Measurements from ENCODE around the gene CATSPERZ. TPM values are rescaled to one million over a fixed set of nuclear protein-coding genes. Genes with fewer than 3 reads are reported as not detected.

The CATSPERZ gene
- total RNA-seq, 2 donors from 2014 or later = 0.32 TPM; not detected in 1

DNA sequence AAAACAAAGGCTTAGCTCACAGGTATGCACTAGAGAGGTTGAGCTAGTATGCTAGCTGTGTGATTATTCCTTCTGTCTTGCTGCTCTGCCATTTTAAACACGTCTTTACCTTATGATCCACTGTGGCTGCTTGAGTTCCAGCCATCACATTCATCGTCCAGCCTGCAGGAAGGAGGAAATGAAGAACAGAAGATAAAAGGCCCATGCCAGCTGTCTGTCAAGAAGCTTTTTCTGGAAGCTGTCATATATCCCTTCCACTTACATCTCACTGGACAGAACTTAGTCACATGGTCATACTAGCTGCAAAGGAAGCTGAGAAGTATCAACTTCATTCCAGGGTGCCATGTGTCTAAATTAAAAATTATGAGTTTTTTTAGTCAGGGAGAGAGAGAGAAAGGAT is 27.2 kb downstream of the CATSPERZ start:
- DNase-seq = no peak
- no peak for ATAC-seq
- intact Hi-C loops (cut with DNase I) = no loop called here

DNA sequence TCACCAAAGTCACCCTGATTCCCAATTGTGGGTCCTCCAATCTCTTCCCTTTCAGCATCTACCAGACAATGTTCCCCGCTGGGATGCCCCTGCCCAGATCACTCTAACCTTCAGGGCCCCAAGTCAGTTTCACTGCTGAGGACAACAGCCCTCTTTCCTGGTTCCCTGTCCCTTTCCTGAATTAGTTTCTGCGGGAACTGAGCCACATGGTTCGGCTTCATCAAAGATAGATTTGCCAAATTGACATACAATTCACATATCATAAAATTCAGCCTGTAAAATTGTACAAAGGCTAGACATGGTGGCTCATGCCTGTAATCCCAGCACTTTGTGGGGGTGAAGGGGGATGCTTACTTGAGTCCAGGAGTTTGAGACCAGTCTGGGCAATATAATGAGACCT is 27.8 kb downstream of the CATSPERZ start:
- no peak for DNase-seq
- intact Hi-C loops (cut with DNase I) = no loop called here

DNA sequence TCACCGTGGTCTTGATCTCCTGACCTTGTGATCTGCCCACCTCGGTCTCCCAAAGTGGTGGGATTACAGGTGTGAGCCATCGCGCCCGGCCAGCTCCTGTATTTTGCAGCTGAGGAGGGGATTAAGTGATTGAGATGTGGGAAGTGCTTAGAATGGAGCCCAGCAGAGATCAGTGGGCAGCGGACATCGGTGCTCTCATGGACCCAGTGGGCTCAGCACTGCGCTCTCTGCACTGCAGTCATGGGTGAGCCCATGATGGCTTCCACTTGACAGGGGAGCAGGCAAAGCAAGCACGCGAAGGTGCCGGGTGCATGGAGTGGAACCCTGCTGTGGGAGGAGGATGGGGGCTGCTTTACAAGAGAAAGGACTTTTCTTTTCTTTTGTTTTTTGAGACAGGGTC is 30.7 kb downstream of the CATSPERZ start:
- DNase-seq (no peak), ATAC-seq (no peak)
- intact Hi-C loops (cut with DNase I) = no loop called here

More for the DNA sequence above, 27.8 kb downstream of the CATSPERZ start:
- no peak for ATAC-seq

DNA sequence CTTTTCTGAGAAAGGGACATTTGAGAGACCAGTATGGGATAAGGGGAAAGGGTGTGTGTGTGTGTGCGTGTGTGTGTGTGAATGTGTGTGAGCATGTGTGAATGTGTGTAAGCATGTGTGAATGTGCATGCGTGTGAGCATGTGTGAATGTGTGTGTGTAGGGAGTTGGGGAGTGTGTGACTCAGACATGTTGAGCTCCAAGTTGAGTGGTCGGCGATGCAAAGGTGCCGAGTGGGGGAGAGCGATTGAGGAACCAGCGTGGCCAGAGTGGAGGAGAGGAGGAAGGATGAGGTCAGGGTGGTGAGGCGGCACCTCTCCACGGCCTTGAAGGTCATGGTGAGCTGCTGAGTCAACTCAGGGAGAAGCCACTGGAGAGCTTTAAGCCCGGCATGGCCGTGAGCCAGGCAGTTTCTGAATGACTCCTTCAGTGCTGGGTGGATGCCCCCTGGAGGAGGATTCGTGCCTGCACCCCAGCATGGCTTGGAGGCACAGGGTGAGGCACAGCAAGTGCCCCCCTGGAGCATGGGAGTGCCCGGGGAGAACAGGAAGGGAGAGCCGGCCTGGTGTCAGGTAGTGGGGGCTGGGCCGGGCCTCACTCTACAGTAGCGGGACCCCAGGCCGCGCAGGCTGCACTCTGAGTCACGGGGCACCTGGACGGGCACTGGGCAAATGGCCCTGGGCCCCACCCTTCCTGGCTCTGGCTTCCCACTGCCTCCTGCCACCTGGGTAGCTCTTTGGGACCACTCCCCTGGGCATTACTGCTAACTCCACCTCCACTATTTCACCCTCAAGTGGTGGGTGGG is 31.6 kb downstream of the CATSPERZ start:
- DNase-seq (peak; percentile 88), ATAC-seq (peak; percentile 72 to 86)
- intact Hi-C loops (cut with DNase I) = no loop called here

DNA sequence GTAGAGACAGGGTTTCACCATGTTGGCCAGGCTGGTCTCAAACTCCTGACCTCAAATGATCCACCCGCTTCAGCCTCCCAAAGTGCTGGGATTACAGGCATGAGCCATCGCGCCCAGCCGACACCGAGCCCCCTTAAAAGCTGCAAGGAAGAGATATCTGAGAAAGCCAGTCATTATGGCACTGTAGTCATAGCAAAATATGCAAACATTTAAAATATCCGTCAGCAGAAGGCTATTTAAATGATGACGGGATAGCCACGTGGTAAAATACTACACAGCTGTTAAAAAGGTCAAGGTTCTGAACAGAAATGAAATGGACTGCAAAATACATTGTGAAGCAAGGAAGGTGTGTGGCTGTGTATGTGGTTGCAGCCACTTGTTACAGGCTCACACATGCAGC is 33.4 kb downstream of the CATSPERZ start:
- DNase-seq (no peak), ATAC-seq (no peak)
- intact Hi-C loops (cut with DNase I) = no loop called here

DNA sequence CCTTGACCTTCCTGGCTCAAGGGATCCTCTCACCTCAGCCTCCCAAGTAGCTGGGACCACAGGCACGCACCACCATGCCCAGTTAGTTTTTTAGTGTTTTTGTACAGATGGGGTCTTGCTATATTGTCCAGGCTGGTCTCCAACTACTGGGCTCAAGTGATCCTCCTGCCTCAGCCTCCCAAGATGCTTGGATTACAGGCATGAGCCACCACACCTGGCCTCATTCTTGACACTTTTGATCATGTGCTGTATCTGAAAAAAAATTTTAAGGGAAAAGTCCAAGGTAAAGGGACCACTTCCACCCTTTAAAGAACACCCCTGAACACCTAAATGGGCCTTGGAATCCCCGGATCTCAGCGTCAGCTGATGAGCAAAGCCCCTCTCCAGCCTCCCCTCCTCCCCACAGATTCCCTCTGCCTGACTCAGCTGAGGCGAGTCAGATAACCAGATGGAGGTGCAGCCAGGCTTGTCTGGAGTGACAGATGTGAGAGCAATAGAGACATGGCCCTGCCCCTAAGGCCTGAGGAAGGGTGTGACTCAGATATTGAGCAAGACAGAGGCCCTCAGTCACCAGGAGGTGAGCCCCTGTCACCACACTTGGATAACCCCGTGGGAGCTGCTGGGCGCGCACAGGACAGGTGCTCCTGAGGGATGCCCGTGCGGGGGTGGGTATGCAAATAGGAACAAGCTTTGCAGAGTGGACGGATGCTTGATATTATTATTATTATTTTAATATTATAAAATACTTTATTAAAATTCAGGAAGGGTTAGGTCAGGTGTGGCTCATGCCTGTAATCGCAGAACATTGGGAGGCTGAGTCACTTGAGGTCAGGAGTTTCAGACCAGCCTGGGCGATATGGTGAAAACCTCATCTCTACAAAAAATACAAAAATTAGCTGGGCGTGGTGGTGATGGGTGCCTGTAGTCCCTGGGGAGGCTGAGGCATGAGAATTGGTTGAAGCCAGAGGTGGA is 34.9 kb downstream of the CATSPERZ start:
- DNase-seq = no peak
- intact Hi-C loops (cut with DNase I) = no loop called here
- ATAC-seq = peak; percentile 48 to 93

DNA sequence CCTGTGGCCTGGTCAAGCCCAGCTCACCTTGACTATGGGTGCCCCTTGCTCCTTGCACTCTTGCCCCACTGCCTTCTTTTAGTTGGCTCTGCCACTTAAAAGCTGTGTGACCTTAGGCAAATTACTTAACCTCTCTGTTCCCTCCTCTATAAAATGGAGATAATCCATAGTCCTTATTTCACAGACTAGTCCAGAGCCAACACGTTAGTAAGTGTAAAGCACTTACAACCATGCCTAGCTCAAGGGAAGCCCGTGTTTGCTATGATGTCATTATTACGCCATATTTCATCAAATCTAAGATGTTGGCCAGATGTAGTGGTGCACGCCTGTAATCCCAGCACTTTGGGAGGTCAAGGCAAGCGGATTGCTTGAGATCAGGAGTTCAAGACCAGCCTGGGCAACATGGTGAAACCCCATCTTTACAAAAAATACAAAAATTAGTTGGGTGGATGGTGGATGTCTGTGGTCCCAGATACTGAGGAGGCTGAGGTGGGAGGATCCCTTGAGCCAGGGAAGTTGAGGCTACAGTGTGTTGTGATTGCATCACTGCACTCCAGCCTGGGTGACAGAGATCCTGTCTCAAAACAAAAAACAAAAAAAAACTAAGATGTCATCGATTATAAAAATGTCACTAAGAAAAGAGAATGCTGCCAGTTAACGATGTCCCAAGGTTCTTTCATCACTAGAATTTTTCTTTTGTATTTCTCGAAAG is 37.5 kb downstream of the CATSPERZ start:
- intact Hi-C loops (cut with DNase I) = no loop called here
- ATAC-seq = no peak

DNA sequence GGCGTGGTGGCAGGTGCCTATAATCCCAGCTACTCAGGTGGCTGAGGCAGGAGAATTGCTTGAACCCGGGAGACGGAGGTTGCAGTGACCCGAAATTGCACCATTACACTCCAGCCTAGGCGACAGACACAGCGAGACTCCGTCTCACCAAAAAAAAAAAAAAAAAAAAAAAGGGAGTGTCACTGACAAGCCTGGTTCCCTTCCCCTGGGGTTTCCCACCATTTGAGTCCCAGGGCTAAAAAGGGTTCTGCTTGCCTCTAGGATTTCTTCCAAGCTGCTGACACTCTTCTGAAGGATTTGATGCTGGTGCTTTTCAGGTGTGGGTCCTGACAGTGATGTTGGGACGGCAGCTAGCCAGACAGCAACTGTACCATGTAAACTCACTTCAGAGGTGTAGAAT is 38.6 kb downstream of the CATSPERZ start:
- no peak for DNase-seq
- no peak for ATAC-seq

More for the DNA sequence above, 37.5 kb downstream of the CATSPERZ start:
- DNase-seq = no peak

DNA sequence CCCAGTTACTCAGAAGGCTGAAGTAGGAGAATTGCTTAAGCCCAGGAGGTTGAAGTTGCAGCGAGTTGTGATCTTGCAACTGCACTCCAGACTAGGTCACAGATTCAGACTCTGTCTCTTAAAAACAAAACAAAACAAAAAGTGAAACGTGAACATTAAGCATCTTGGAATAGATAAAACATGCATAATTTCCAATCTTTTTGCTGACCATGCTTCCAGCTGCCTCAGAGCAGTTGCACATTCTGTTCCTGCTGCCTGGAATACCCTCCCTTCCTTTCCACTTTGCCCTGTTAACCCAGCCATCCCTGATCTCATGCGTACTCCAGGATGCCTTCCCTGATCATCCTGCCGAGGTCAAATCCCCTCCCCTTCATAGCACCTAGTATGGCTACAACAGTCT is 39.1 kb downstream of the CATSPERZ start:
- no peak for DNase-seq
- ATAC-seq = no peak
- intact Hi-C loops (cut with DNase I) = no loop called here

More for the DNA sequence above, 38.6 kb downstream of the CATSPERZ start:
- intact Hi-C loops (cut with DNase I) = no loop called here

DNA sequence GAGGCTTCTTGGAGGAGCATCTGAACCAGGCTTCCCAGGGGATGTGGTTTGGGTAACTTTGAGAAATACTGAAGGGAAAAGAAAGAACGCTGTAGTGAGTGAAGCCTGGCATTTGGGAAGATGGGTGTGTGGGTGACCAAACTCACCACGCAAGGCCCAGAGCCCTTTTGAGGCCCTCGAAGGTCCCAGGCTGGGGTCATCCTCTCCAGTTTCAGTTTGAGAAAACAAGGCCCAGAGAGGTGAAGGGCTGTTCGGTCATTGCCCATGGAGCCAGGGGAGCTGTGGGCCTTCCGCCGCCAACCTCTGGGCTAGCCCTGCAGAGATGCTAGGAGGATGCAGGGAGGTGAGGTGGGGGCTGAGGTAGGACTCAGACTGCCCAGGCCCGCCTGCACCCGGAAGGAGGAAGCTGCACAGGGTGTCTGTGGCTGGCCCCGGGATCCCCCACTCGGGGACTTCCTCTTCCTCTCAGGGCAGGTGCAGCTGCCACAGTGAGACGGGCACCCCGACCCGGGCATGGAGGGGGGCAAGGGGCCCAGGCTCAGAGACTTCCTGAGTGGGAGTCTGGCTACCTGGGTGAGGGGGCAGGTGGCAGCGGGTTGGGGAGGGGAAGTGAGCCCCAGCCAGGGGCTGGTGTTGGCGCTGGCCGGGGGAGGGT is 39.7 kb downstream of the CATSPERZ start, which contains the start of gene CCDC88B:
Gene CCDC88B (plus strand): TSS at position 451 of the 655 bp plus-strand sequence. CDS start 63 bp downstream, at position 514.
- intact Hi-C loops (cut with DNase I) = no loop called here
- ATAC-seq = peak in 1 of 2 donors; percentile 6
- DNase-seq = peak; percentile 62

DNA sequence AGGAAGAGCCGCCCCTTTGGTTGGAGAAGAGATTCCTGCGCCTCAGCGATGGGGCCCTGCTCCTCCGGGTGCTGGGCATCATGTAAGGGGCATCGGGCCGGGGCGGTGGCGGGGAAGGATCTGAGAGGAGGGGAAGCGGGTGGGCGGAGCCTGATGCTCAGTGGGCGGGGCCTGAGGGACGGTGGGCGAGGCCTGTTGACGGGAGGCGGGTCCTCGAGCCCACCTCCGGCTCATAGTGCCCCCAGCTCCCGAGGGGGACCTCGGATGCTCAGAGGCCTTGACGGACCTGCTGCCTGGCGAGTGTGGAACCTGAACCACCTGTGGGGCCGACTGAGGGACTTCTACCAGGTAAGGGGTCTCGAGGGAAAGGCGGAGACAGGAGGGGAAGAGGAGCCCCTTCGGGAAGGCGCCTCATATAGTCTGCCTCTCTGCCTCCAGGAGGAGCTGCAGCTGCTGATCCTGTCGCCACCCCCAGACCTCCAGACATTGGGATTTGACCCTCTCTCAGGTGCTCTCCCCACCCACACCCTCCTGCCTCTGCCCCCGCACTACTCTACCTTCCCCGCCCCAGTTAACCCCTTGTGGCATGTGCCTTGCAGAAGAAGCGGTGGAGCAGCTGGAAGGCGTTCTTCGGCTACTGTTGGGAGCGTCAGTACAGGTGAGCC is 40.6 kb downstream of the CATSPERZ start:
- peak; percentile 59 for DNase-seq
- ATAC-seq = peak; percentile 3 to 17
- intact Hi-C loops (cut with DNase I) = no loop called here

DNA sequence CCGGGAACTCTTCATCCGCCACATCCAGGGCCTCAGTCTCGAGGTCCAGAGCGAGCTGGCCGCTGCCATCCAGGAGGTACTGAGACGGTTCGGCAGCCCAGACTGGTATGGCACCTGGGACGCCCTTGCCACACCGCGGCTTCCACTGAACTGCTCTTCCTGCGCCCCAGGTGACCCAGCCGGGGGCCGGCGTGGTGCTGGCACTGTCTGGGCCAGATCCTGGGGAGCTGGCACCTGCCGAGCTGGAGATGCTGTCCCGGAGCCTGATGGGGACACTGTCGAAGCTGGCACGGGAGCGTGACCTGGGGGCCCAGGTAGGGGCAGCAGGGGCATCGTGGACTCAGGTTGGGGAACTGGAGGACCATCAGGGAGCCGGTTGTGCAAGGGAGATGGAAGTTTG is 41.3 kb downstream of the CATSPERZ start:
- DNase-seq = no peak
- ATAC-seq = no peak

DNA sequence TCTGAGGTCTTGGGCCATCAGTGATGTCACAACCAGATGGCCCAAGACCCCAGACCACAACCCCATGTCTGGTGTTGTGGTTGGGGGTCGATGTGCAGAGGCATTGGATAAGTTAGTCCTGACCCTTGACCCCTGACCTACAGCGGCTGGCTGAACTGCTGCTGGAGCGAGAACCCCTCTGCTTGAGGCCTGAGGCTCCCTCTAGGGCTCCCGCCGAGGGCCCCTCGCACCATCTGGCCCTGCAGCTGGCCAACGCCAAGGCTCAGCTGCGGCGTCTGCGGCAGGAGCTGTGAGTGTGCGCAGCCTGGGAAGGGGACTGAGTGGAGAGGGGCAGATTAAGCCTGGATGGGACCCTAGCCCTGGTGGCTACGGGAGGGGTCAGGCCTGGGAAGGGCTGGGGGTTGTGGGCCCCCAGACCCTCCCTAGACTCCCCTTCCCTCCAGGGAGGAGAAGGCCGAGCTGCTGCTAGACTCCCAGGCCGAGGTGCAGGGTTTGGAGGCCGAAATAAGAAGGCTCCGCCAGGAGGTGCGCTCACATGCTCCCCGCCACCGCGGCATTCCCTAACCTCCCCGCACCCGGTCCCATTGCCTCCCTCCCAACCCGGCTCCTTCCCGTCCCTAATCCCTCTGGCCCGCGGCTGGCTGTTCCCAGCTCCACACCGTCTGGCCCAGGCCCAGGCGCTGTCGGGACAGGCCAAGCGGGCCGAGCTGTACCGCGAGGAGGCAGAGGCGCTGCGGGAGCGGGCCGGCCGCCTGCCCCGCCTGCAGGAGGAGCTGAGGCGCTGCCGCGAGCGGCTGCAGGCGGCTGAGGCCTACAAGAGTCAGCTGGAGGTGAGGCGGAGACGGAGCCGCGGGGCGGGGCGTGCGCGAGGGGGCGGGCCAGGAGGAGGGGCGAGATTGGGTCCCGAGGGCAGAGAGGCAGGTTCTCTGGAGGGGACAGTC is 42.0 kb downstream of the CATSPERZ start:
- ATAC-seq = peak; percentile 91 to 94
- DNase-seq = peak; percentile 89
- intact Hi-C loops (cut with DNase I) = no loop called here

More for the DNA sequence above, 41.3 kb downstream of the CATSPERZ start:
- intact Hi-C loops (cut with DNase I) = no loop called here

DNA sequence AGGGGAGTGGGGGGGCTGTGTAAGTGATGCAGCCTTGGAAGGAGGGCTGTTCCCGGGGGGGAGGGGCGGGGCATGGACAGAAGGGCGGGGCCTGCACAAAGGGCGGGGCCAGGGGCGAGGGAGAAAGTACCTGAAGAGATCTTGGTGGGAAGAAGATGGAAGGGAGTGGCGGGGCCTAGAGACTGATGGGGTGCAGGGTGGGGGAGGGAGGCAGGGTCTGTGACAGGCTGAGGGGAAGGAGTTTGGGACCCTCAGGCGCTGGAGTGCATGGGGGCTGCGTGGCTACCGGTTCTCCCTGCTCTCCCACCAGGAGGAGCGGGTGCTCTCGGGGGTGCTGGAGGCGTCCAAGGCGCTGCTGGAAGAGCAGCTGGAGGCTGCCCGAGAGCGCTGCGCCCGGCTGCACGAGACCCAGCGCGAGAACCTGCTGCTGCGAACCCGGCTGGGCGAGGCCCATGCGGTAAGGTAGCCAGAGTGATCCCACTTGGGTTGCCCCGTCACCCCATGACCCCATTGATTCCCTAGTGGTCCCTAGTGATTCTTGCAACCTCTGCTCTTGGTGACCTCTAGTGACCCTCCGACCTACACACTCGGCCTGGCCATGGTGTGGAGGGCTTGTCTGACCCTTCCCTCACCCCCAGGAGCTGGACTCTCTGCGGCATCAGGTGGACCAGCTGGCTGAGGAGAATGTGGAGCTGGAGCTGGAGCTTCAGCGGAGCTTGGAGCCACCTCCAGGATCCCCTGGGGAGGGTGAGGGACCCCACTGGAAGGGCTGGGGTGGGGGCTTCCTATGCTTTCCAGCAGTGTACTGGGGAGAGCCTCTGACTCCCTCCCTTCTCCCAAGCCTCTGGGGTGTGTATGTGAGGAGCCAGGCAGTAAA is 42.9 kb downstream of the CATSPERZ start:
- no peak for DNase-seq
- intact Hi-C loops (cut with DNase I) = no loop called here
- ATAC-seq = peak in 1 of 2 donors; percentile 33

DNA sequence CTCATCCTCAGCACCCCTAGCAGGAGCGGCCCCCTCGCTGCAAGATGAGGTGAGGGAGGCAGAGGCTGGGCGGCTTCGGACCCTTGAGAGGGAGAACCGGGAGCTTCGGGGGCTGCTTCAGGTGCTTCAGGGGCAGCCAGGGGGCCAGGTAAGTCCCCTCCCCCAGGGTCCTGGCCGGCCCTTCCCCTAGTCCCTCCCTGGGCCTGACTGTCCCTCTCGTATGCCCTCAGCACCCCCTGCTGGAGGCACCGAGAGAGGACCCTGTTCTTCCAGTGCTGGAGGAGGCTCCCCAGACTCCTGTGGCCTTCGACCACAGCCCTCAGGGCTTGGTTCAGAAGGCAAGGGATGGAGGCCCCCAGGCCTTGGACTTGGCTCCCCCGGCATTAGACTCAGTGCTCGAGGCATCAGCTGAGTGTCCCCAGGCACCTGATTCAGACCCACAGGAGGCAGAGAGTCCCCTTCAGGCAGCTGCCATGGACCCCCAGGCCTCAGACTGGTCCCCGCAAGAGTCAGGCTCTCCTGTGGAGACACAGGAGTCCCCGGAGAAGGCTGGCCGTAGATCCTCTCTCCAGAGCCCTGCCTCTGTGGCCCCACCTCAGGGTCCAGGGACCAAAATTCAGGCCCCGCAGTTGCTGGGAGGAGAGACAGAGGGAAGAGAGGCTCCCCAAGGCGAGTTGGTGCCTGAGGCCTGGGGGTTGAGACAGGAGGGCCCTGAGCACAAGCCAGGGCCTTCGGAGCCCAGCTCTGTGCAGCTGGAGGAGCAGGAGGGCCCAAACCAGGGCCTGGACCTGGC is 43.8 kb downstream of the CATSPERZ start:
- DNase-seq (no peak), ATAC-seq (peak in 1 of 2 donors; percentile 2)
- intact Hi-C loops (cut with DNase I) = no loop called here
